A549 (cell line): Measurements from ENCODE around the gene CDC42BPB. TPM values are rescaled to one million over a fixed set of nuclear protein-coding genes. Genes with fewer than 3 reads are reported as not detected.

Experiments used
- ATAC-seq, 2 experiments: fragments of 200-7000 bp in 1 of 2; fragments of >200 bp in 1 of 2; cut with Nextera tagmentation in 1 of 2; cut with Tn5 transposase in 1 of 2; 3 replicates each; pipeline versions ENCODE4 v1.8.0 to v1.9.1; 2018 to 2020; ENCODE audit warnings: mild to moderate bottlenecking in 1 of 2, moderate library complexity in 1 of 2
- CTCF ChIA-PET: fragments of 300-600 bp; sonication (Branson Sonifier 250); formaldehyde crosslinking; extraction: SDS; loops from one replicate; lab custom pipeline; 2021; ENCODE audit warnings: antibody characterized with exemption, inconsistent platforms; lab: Yijun Ruan, JAX
- POLR2A ChIA-PET: fragments of 350-600 bp; formaldehyde crosslinking; extraction: SDS; loops from one replicate; lab custom pipeline; 2021; ENCODE audit warnings: antibody characterized with exemption, inconsistent platforms; lab: Yijun Ruan, JAX
- DNase-seq, 2 experiments: peaks; one replicate each; pipeline versions ENCODE4 v3.0.0 to v3.0.0-alpha.2; 2011 to 2016; ENCODE audit warnings: low read depth in 1 of 2, low spot score in 1 of 2
- FAIRE-seq: peaks from 2 replicates; lab custom pipeline; 2011; peaks lifted over from hg19 to GRCh38; lab: Jason Lieb, UNC
- H3K27ac ChIP-seq, 2 experiments: fragments of >200 bp; sonication (Bioruptor Twin); formaldehyde crosslinking; 3 replicates each; pipeline ENCODE4 v1.5.1; 2016 to 2017
- H3K4me1 ChIP-seq: fragments of >200 bp; sonication (Bioruptor Twin); formaldehyde crosslinking; 3 replicates; pipeline ENCODE4 v1.6.1; 2016
- H3K4me2 ChIP-seq: fragments of >200 bp; sonication (Bioruptor Twin); formaldehyde crosslinking; 3 replicates; pipeline ENCODE4 v1.6.1; 2016
- H3K4me3 ChIP-seq: fragments of >200 bp; sonication (Bioruptor Twin); formaldehyde crosslinking; 3 replicates; pipeline ENCODE4 v1.5.1; 2016
- H3K9me3 ChIP-seq: fragments of >200 bp; sonication (Bioruptor Twin); formaldehyde crosslinking; 3 replicates; pipeline ENCODE4 v1.6.1; 2016
- ATOH8 ChIP-seq: fragments of 250-450 bp; sonication (Bioruptor Pico); IDR thresholded peaks from 2 replicates; pipeline ENCODE4 v1.5.0; 2020; ENCODE audit warnings: low read depth, mild to moderate bottlenecking, moderate library complexity
- CBX8 ChIP-seq: fragments of 200-600 bp; sonication (generic); IDR thresholded peaks from 2 replicates; pipeline ENCODE4 v1.6.1; 2016
- CHD4 ChIP-seq: fragments of 200-600 bp; sonication (generic); IDR thresholded peaks from 2 replicates; pipeline ENCODE4 v1.6.1; 2016; ENCODE audit warnings: antibody characterized with exemption, mild to moderate bottlenecking, borderline replicate concordance
- CTCF ChIP-seq: fragments of >200 bp; sonication (Bioruptor Twin); formaldehyde crosslinking; IDR thresholded peaks from 3 replicates; pipeline ENCODE4 v1.5.1; 2016
- EHMT2 ChIP-seq: fragments of 200-600 bp; sonication (generic); IDR thresholded peaks from 2 replicates; pipeline ENCODE4 v1.6.1; 2016; ENCODE audit warnings: antibody characterized with exemption, low read depth, mild to moderate bottlenecking, moderate library complexity
- FOSL2 ChIP-seq, 2 experiments: fragments of 450-650 bp in 1 of 2; fragments of >200 bp in 1 of 2; sonication (Bioruptor Twin) in 1 of 2; formaldehyde crosslinking; IDR thresholded peaks; 2 replicates each; pipeline versions ENCODE4 v1.5.0 to v1.6.1; 2016 to 2020; ENCODE audit warnings: mild to moderate bottlenecking in 1 of 2, moderate library complexity in 1 of 2
- HMGXB4 ChIP-seq: fragments of 250-450 bp; sonication (Bioruptor Pico); IDR thresholded peaks from 2 replicates; pipeline ENCODE4 v1.5.0; 2021; ENCODE audit warnings: mild to moderate bottlenecking, moderate library complexity, borderline replicate concordance
- HOXA7 ChIP-seq: fragments of 250-450 bp; sonication (Bioruptor Pico); IDR thresholded peaks from 2 replicates; pipeline ENCODE4 v1.5.0; 2020; ENCODE audit warnings: mild to moderate bottlenecking, moderate library complexity
- HOXB13 ChIP-seq: fragments of 250-450 bp; sonication (Bioruptor Pico); IDR thresholded peaks from 2 replicates; pipeline ENCODE4 v1.5.0; 2020; ENCODE audit warnings: low read depth, mild to moderate bottlenecking, moderate library complexity
- HOXB5 ChIP-seq: fragments of 250-450 bp; sonication (Bioruptor Pico); IDR thresholded peaks from 2 replicates; pipeline ENCODE4 v1.5.0; 2020; ENCODE audit warnings: mild to moderate bottlenecking, moderate library complexity
- MYC ChIP-seq: IDR thresholded peaks from 2 replicates; pipeline ENCODE4 v1.6.1; 2012; ENCODE audit warnings: mild to moderate bottlenecking, inconsistent platforms, low read length, improper control_type of control experiment, borderline replicate concordance
- NFE2L2 ChIP-seq: fragments of 150-350 bp; conservative IDR thresholded peaks from 2 replicates; pipeline ENCODE4 v1.6.1; 2014; ENCODE audit warnings: low read length
- NPAS2 ChIP-seq: fragments of 250-450 bp; sonication (Bioruptor Pico); IDR thresholded peaks from 2 replicates; pipeline ENCODE4 v1.8.0; 2022; ENCODE audit warnings: mild to moderate bottlenecking, moderate library complexity, borderline replicate concordance
- NR3C1 ChIP-seq: fragments of >200 bp; sonication (Bioruptor Twin); formaldehyde crosslinking; IDR thresholded peaks from 3 replicates; pipeline ENCODE4 v1.6.1; 2017
- RAD21 ChIP-seq, 2 experiments: fragments of >200 bp in 1 of 2; sonication (Bioruptor Twin) in 1 of 2; formaldehyde crosslinking in 1 of 2; IDR thresholded peaks in 1 of 2; conservative IDR thresholded peaks in 1 of 2; 2 replicates in 1 of 2; 3 replicates in 1 of 2; pipeline ENCODE4 v1.6.1; 2012 to 2018; ENCODE audit warnings: inconsistent platforms in 1 of 2
- RARB ChIP-seq: fragments of 250-450 bp; sonication (Bioruptor Pico); IDR thresholded peaks from 2 replicates; pipeline ENCODE4 v1.8.0; 2021; ENCODE audit warnings: mild to moderate bottlenecking, moderate library complexity
- RFX5 ChIP-seq: fragments of 450-650 bp; IDR thresholded peaks from 2 replicates; pipeline ENCODE4 v1.7.1; 2014; ENCODE audit warnings: antibody characterized with exemption, mild to moderate bottlenecking, moderate library complexity
- SMC3 ChIP-seq: fragments of >200 bp; sonication (Bioruptor Twin); formaldehyde crosslinking; IDR thresholded peaks from 3 replicates; pipeline ENCODE4 v1.6.1; 2018; ENCODE audit warnings: inconsistent platforms
- TFCP2L1 ChIP-seq: fragments of 250-450 bp; sonication (Bioruptor Pico); IDR thresholded peaks from 2 replicates; pipeline ENCODE4 v1.5.0; 2021; ENCODE audit warnings: mild to moderate bottlenecking
- TP53 ChIP-seq: fragments of 250-450 bp; sonication (Bioruptor Pico); IDR thresholded peaks from 2 replicates; pipeline ENCODE4 v1.5.0; 2021; ENCODE audit warnings: mild to moderate bottlenecking, moderate library complexity
- USF2 ChIP-seq: fragments of 450-650 bp; IDR thresholded peaks from 2 replicates; pipeline ENCODE4 v1.6.1; 2014; ENCODE audit warnings: antibody characterized with exemption
- ZC3H11A ChIP-seq: fragments of 450-650 bp; IDR thresholded peaks from 2 replicates; pipeline ENCODE4 v1.6.1; 2014; ENCODE audit warnings: antibody characterized with exemption, mild to moderate bottlenecking
- WGBS: methylation state at CpG from one replicate; pipeline ENCODE4 v1.1.6; 2017; ENCODE audit errors: missing lambda C conversion rate; 5-methylcytosine and 5-hydroxymethylcytosine counted together
- polyA plus RNA-seq, 4 experiments: library from polyadenylated mRNA; depleted of rRNA in 3 of 4; stranded (reverse); fragments of >200 nt; fragmentation: RNase III in 1 of 4; extraction: RNeasy Plus Mini Kit Qiagen cat#74134 plus additional on column Dnase treatment in 1 of 4; gene quantifications; 2 replicates in 3 of 4; 3 replicates in 1 of 4; pipeline ENCODE4 v1.2.3, GENCODE V29; 2011 to 2017

The CDC42BPB gene
- polyA plus RNA-seq, 2 of the 4 experiments (the other 2 are of a cell fraction), result 56.4 to 57.1 TPM

- TF ChIP-seq RFX5, result no peak
- TF ChIP-seq RARB (CRISPR knock-in tag), result no peak
- TF ChIP-seq HOXB13 (CRISPR knock-in tag), result no peak
These were observed 54.6 kb downstream of the CDC42BPB start (continued) for GRCh38 chr14:103002578-103003350.

GRCh38 chr14:103001651-103002396 lies 55.5 kb downstream of the CDC42BPB start:
- WGBS, result 92% methylated on average over 37 of the region's 37 CpGs
- ChIA-PET CTCF (interaction anchor here (1.0 to 1.4 kb wide), 5 partner anchors 11 to 104 kb away, joined by 3 to 4 read pairs (median 3); no protein-coding TSS in a partner anchor), POLR2A (no interaction called here)
- TF ChIP-seq FOSL2 (IDR thresholded peaks at IDR 0.05) (no peak), FOSL2 (CRISPR knock-in tag; IDR thresholded peaks at IDR 0.05) (no peak), CTCF (no peak), ZC3H11A (no peak), NPAS2 (no peak), EHMT2 (no peak), TFCP2L1 (no peak), SMC3 (no peak), CHD4 (no peak), CBX8 (no peak), NFE2L2 (no peak), RAD21 (conservative IDR thresholded peaks at IDR 0.05 in 1 of 2, IDR thresholded peaks at IDR 0.05 in 1 of 2) (no peak), USF2 (no peak)
- no peak overlapping the region for H3K4me3 ChIP-seq
- no peaks in the 10 kb centered on the region for H3K9me3 ChIP-seq
- DNase-seq, result no peak
- no peak overlapping the region for H3K27ac ChIP-seq
- H3K4me1 ChIP-seq, result no peaks in the 10 kb centered on the region
- H3K4me2 ChIP-seq, result no peak overlapping the region
- FAIRE-seq, result no peak
- ATAC-seq, result no peak; a peak in 1 of 6 replicates

GRCh38 chr14:103001226-103001625 lies 56.1 kb downstream of the CDC42BPB start:
- ChIA-PET POLR2A (no interaction called here), CTCF (interaction anchor here (0.7 to 1.3 kb wide), 4 partner anchors 10 to 632 kb away, joined by 3 to 4 read pairs (median 3); no protein-coding TSS in a partner anchor)
- FAIRE-seq (no peak), DNase-seq (no peak), ATAC-seq (no peak)
- Histone ChIP-seq H3K4me1 (no peaks in the 10 kb centered on the region), H3K4me2 (no peak overlapping the region), H3K9me3 (no peaks in the 10 kb centered on the region), H3K27ac (no peak overlapping the region), H3K4me3 (no peak overlapping the region)
- no peak for TF ChIP-seq HOXA7 (CRISPR knock-in tag)
- no peak for TF ChIP-seq TP53 (CRISPR knock-in tag)
- TF ChIP-seq TFCP2L1, result no peak
- TF ChIP-seq HOXB5, result no peak
- no peak for TF ChIP-seq NR3C1
- TF ChIP-seq HMGXB4 (CRISPR knock-in tag), result no peak
- no peak for TF ChIP-seq ATOH8
- no peak for TF ChIP-seq MYC
- WGBS, result 98% methylated on average over 14 of the region's 18 CpGs
